Measurements from ENCODE around the gene UBL7. TPM values are rescaled to one million over a fixed set of nuclear protein-coding genes. Genes with fewer than 3 reads are reported as not detected.
A peak's percentile ranks its signal among the peaks of the same experiment; 100 is the strongest.

The UBL7 gene
- total and polyA plus RNA-seq, 10 of the 15 experiments (the other 5 are each of a cell fraction or from before 2014, with no cell fraction given) = 25.9 to 145 (median 90.1) TPM

DNA sequence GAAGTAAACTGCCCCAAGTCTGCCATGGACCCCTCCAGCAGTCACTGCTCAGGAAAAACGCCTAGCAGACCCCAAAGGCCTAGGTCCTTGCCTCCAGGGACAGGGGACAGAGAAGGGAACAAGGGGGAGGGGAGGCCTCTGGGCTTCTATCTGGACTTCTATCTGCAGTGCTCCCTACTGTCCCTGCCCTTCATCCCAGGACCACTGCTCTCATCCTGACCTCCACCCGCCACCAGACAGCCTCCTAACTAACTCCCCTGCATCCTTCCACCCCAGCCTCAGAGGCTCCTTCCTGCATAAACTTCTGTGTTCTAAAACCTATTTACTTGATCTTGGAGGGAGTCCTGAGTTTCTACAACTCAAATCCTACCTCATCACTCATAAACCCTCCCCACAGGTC, 52.6 kb downstream of the UBL7 start:
- Histone ChIP-seq H3K36me3 (ENCODE audit: control insufficient read depth in 2 of 2, insufficient read depth in 2 of 2, low read length in 1 of 2) (peaks cover 17 to 34% of the 10 kb centered on the region in 2 experiments), H4K20me1 (ENCODE audit: control insufficient read depth, insufficient read depth) (no peaks in the 10 kb centered on the region), H3K4me1 (ENCODE audit: control insufficient read depth, insufficient read depth, low read length) (peaks cover 29% of the 10 kb centered on the region), H3K4me2 (ENCODE audit: control insufficient read depth, insufficient read depth) (no peak overlapping the region), H3K9ac (ENCODE audit: control insufficient read depth, insufficient read depth, low read length) (no peak overlapping the region), H3K27me3 (replicated peaks in 1 of 2; ENCODE audit: control insufficient read depth in 2 of 2, insufficient read depth in 2 of 2, low read length in 1 of 2) (no peaks in the 10 kb centered on the region), H3K79me2 (ENCODE audit: control insufficient read depth, insufficient read depth, low read length) (no peaks in the 10 kb centered on the region; the same call in 1 of the 2 replicates), H3K27ac (ENCODE audit: control insufficient read depth, insufficient read depth) (no peak overlapping the region; the same call in 1 of the 2 replicates), H3K9me3 (replicated peaks; ENCODE audit: control insufficient read depth, insufficient read depth, low read length) (no peaks in the 10 kb centered on the region), H3K4me3 (no peak overlapping the region), H2AFZ (ENCODE audit: control insufficient read depth, low read depth, low read length) (no peak overlapping the region)
- no peak for ATAC-seq
- FAIRE-seq = no peak
- RAD21 ChIA-PET (ENCODE audit: unreplicated experiment) = interaction anchor here (0.8 to 20.3 kb wide), 3 partner anchors 12 to 24 kb away, joined by 3 to 496 read pairs (median 262); partner anchors contain the start of gene SEMA7A
- CTCF ChIA-PET = interaction anchor here (0.6 to 14.7 kb wide), 3 partner anchors 16 to 190 kb away, joined by 3 to 187 read pairs (median 5); no protein-coding TSS in a partner anchor
- POLR2A ChIA-PET = interaction anchor here (15.4 kb wide), 1 partner anchor 19 kb away, joined by 325 read pairs; the partner anchor contains the start of gene SEMA7A
- in situ Hi-C loops (cut with MboI) (no loop called here), intact Hi-C loops (cut with micrococcal nuclease; ENCODE audit: unreplicated experiment) (no loop called here)
- no peak for DNase-seq (ENCODE audit: low read depth, low spot score)
- BruUV-seq (replicated peaks) = no TSS peak
- TF ChIP-seq NR2C2 (IDR thresholded peaks at IDR 0.05; ENCODE audit: borderline replicate concordance, control insufficient read depth, insufficient read length, low read depth) (no peak), JUNB (IDR thresholded peaks at IDR 0.05) (no peak), POLR2AphosphoS5 (IDR thresholded peaks at IDR 0.05; ENCODE audit: low read length) (peak; percentile 68; the same call in 1 of the 2 replicates)
- TF ChIP-seq, protein P1, sequence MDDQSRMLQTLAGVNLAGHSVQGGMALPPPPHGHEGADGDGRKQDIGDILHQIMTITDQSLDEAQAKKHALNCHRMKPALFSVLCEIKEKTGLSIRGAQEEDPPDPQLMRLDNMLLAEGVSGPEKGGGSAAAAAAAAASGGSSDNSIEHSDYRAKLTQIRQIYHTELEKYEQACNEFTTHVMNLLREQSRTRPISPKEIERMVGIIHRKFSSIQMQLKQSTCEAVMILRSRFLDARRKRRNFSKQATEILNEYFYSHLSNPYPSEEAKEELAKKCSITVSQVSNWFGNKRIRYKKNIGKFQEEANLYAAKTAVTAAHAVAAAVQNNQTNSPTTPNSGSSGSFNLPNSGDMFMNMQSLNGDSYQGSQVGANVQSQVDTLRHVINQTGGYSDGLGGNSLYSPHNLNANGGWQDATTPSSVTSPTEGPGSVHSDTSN (IDR thresholded peaks at IDR 0.05; ENCODE audit: insufficient replicate concordance, low read depth, low read length) = peak; percentile 2
- TF ChIP-seq, protein P2, sequence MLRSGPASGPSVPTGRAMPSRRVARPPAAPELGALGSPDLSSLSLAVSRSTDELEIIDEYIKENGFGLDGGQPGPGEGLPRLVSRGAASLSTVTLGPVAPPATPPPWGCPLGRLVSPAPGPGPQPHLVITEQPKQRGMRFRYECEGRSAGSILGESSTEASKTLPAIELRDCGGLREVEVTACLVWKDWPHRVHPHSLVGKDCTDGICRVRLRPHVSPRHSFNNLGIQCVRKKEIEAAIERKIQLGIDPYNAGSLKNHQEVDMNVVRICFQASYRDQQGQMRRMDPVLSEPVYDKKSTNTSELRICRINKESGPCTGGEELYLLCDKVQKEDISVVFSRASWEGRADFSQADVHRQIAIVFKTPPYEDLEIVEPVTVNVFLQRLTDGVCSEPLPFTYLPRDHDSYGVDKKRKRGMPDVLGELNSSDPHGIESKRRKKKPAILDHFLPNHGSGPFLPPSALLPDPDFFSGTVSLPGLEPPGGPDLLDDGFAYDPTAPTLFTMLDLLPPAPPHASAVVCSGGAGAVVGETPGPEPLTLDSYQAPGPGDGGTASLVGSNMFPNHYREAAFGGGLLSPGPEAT (IDR thresholded peaks at IDR 0.05; ENCODE audit: low read depth) = no peak
- TF ChIP-seq, protein P3, sequence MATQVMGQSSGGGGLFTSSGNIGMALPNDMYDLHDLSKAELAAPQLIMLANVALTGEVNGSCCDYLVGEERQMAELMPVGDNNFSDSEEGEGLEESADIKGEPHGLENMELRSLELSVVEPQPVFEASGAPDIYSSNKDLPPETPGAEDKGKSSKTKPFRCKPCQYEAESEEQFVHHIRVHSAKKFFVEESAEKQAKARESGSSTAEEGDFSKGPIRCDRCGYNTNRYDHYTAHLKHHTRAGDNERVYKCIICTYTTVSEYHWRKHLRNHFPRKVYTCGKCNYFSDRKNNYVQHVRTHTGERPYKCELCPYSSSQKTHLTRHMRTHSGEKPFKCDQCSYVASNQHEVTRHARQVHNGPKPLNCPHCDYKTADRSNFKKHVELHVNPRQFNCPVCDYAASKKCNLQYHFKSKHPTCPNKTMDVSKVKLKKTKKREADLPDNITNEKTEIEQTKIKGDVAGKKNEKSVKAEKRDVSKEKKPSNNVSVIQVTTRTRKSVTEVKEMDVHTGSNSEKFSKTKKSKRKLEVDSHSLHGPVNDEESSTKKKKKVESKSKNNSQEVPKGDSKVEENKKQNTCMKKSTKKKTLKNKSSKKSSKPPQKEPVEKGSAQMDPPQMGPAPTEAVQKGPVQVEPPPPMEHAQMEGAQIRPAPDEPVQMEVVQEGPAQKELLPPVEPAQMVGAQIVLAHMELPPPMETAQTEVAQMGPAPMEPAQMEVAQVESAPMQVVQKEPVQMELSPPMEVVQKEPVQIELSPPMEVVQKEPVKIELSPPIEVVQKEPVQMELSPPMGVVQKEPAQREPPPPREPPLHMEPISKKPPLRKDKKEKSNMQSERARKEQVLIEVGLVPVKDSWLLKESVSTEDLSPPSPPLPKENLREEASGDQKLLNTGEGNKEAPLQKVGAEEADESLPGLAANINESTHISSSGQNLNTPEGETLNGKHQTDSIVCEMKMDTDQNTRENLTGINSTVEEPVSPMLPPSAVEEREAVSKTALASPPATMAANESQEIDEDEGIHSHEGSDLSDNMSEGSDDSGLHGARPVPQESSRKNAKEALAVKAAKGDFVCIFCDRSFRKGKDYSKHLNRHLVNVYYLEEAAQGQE (IDR thresholded peaks at IDR 0.05; ENCODE audit: low read depth, low read length) = 0 out of 2 replicates have a peak, but pooled peaks have one; percentile 21
- SMC1A ChIA-PET (ENCODE audit: uncharacterized antibody, unreplicated experiment) = interaction anchor here (10.9 kb wide), 1 partner anchor 24 kb away, joined by 182 read pairs; the partner anchor contains the start of gene SEMA7A
- WGBS (ENCODE audit: insufficient coverage, insufficient replicate concordance, low lambda C conversion rate, missing lambda C conversion rate) = 65% methylated on average over 2 of the region's 2 CpGs

All from GM12878 (cell line).